GM10248 (cell line): ENCODE results near the gene SYCN.

Source experiments
- CTCF ChIA-PET: fragments of 300-600 bp; sonication (Branson Sonifier 250); formaldehyde crosslinking; extraction: SDS; loops from one replicate; lab custom pipeline; 2021; ENCODE audit warnings: antibody characterized with exemption; lab: Yijun Ruan, JAX
- POLR2A ChIA-PET: fragments of 350-650 bp; sonication (Branson Sonifier 250); formaldehyde crosslinking; extraction: SDS; loops from one replicate; lab custom pipeline; 2020; ENCODE audit warnings: antibody characterized with exemption; lab: Yijun Ruan, JAX
- DNase-seq: peaks from one replicate; pipeline ENCODE4 v3.0.0; 2012; ENCODE audit errors: extremely low spot score
- TF ChIP-seq, protein P1 (sequence below): IDR thresholded peaks from 2 replicates; pipeline ENCODE4 v1.5.1; 2012; ENCODE audit warnings: mild to moderate bottlenecking, low read depth; ENCODE audit errors: extremely low read depth, missing control alignments, control extremely low read depth

The SYCN gene

DNA sequence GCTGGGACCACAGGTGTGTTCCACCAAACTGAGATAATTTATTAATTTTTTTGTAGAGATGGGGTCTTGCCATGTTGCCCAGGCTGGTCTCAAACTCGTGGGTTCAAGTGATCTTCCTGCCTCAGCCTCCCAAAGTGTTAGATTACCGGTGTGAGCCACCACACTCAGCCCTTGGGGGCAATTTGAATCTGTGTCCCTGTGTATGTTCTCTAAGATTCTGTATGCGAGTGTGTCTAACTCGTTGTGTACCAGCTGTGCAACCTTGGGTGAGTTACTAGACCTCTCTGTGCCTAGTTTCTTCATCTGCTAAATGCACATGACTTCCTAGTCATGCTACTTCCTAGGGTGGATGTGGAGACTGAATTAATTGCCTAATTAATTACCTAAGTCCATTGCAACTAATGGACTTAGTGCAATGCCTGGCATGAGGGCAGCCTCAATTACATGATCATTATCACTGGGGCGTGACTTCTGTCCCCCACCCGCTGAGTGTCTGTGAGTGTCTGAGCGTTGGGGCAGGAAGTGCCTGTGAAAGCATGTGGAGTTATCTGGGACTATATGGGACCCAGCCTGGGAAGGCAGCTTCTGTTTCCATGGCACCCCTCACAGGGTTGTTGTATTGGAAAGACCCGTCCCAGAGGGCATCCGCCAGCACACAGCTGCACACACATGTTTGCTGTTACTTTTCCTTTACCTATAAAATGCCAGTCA, 9.1 kb downstream of the SYCN start:
- CTCF ChIA-PET, result interaction anchor here (1.2 kb wide), 1 partner anchor 73 kb away, joined by 3 read pairs; no protein-coding TSS in a partner anchor
- DNase-seq, result no peak
- POLR2A ChIA-PET, result no interaction called here
- TF ChIP-seq, protein P1, sequence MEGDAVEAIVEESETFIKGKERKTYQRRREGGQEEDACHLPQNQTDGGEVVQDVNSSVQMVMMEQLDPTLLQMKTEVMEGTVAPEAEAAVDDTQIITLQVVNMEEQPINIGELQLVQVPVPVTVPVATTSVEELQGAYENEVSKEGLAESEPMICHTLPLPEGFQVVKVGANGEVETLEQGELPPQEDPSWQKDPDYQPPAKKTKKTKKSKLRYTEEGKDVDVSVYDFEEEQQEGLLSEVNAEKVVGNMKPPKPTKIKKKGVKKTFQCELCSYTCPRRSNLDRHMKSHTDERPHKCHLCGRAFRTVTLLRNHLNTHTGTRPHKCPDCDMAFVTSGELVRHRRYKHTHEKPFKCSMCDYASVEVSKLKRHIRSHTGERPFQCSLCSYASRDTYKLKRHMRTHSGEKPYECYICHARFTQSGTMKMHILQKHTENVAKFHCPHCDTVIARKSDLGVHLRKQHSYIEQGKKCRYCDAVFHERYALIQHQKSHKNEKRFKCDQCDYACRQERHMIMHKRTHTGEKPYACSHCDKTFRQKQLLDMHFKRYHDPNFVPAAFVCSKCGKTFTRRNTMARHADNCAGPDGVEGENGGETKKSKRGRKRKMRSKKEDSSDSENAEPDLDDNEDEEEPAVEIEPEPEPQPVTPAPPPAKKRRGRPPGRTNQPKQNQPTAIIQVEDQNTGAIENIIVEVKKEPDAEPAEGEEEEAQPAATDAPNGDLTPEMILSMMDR, result no peak

GRCh38 chr19:39193803-39194202, 10.3 kb downstream of the SYCN start:
- TF ChIP-seq, protein P1, result no peak
- no peak for DNase-seq
- ChIA-PET CTCF (no interaction called here), POLR2A (no interaction called here)

GRCh38 chr19:39192846-39193245, 11.2 kb downstream of the SYCN start:
- no peak for DNase-seq
- TF ChIP-seq, protein P1, result no peak
- POLR2A ChIA-PET, result no interaction called here
- CTCF ChIA-PET, result no interaction called here

GRCh38 chr19:39190768-39191167, 13.3 kb downstream of the SYCN start:
- TF ChIP-seq, protein P1, result no peak
- ChIA-PET CTCF (no interaction called here), POLR2A (no interaction called here)
- DNase-seq, result no peak

DNA sequence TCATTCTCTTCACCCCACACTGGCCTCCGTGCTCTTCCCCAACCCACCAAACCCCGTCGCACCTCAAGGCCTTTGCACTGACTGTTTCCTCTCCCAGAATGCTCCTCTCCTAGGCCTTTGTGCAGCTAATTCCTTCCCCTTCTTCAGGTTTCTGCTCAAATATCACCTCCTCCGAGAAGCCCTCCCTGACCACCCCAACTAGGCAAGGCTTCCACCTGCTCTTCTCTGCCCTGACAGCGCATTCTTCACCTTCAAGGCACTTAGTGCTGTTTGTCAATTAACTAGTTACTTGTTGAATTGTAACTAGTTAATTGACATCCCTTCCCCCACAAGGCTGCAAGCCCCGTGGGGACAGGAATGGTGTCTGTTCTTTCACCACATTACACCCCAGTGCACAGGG, 15.1 kb downstream of the SYCN start:
- no peak for DNase-seq
- TF ChIP-seq, protein P1, result no peak
- ChIA-PET CTCF (interaction anchor here (1.8 to 2.7 kb wide), 2 partner anchors 14 to 66 kb away, joined by 8 to 10 read pairs; no protein-coding TSS in a partner anchor), POLR2A (no interaction called here)

- CTCF ChIA-PET, result interaction anchor here (1.2 to 2.7 kb wide), 7 partner anchors 10 to 226 kb away, joined by 3 to 10 read pairs (median 4); no protein-coding TSS in a partner anchor
- POLR2A ChIA-PET, result no interaction called here
- TF ChIP-seq, protein P1, result no peak
- no peak for DNase-seq
Measured at GRCh38 chr19:39187552-39187943, 16.5 kb downstream of the SYCN start.
